HG02763 (cell line): ENCODE data around the gene ESF1.
"Not testable (repeated sequence)": the region's sequence is repeated elsewhere in the genome, so short reads cannot be mapped to it uniquely, and the experiment has no call there.

ENCODE experiments used
- ATAC-seq: cut with Tn5 transposase; IDR thresholded peaks from one replicate; pipeline ENCODE4 v1.9.1; 2021; ENCODE audit warnings: mild to moderate bottlenecking, moderate library complexity; ENCODE audit not compliant: unreplicated experiment

Gene ESF1

GRCh38 chr20:13739731-13740649 is 44.7 kb downstream of the ESF1 start:
- ATAC-seq = no peak

GRCh38 chr20:13738187-13738586 is 46.5 kb downstream of the ESF1 start:
- not testable (repeated sequence) for ATAC-seq

GRCh38 chr20:13736436-13737191 is 48.1 kb downstream of the ESF1 start:
- ATAC-seq = no peak

GRCh38 chr20:13735826-13736225 is 48.9 kb downstream of the ESF1 start:
- ATAC-seq = no peak

- no peak for ATAC-seq
Measured at GRCh38 chr20:13723011-13723410, 61.7 kb downstream of the ESF1 start.

GRCh38 chr20:13718171-13718570 is 66.5 kb downstream of the ESF1 start:
- ATAC-seq = no peak

GRCh38 chr20:13717631-13718044 is 67.1 kb downstream of the ESF1 start:
- ATAC-seq = peak; percentile 85

GRCh38 chr20:13715171-13715570 is 69.5 kb downstream of the ESF1 start:
- no peak for ATAC-seq

- ATAC-seq = no peak
Measured at GRCh38 chr20:13708234-13708633, 76.5 kb downstream of the ESF1 start.

GRCh38 chr20:13703265-13703664 is 81.5 kb downstream of the ESF1 start:
- ATAC-seq = no peak

- no peak for ATAC-seq
Measured at GRCh38 chr20:13701486-13701885, 83.2 kb downstream of the ESF1 start.

GRCh38 chr20:13700761-13701160 is 84.0 kb downstream of the ESF1 start:
- ATAC-seq = no peak

- ATAC-seq = no peak
Measured at GRCh38 chr20:13694420-13695150, 90.1 kb downstream of the ESF1 start.

- no peak for ATAC-seq
Measured at GRCh38 chr20:13692802-13693736, 91.7 kb downstream of the ESF1 start.

GRCh38 chr20:13690943-13691342 is 93.8 kb downstream of the ESF1 start:
- no peak for ATAC-seq

- no peak for ATAC-seq
Measured at GRCh38 chr20:13687815-13688214, 96.9 kb downstream of the ESF1 start.

GRCh38 chr20:13685623-13686022 is 99.1 kb downstream of the ESF1 start:
- ATAC-seq = no peak

- peak; percentile 72 for ATAC-seq
Measured at GRCh38 chr20:13684566-13685222, 100.0 kb downstream of the ESF1 start.

- no peak for ATAC-seq
Measured at GRCh38 chr20:13683833-13684232, 100.9 kb downstream of the ESF1 start.
